ENCODE data around the gene HSD17B12.
"Not testable (repeated sequence)": the region's sequence is repeated elsewhere in the genome, so short reads cannot be mapped to it uniquely, and the experiment has no call there.

HSD17B12 gene

GRCh38 chr11:43680521-43681400, at the start of gene HSD17B12:
HSD17B12 (plus strand) TSS chr11:43680738; CDS start chr11:43680828, 90 bp downstream.
- DNase-seq (ENCODE audit: low spot score): peak; percentile 95

GRCh38 chr11:43631732-43632131, 48.8 kb upstream of the HSD17B12 start:
- no peak for DNase-seq (ENCODE audit: low spot score)

GRCh38 chr11:43632181-43632580, 48.4 kb upstream of the HSD17B12 start:
- no peak for DNase-seq (ENCODE audit: low spot score)

GRCh38 chr11:43638717-43639116, 41.8 kb upstream of the HSD17B12 start:
- DNase-seq (ENCODE audit: low spot score): no peak

- DNase-seq (ENCODE audit: low spot score): no peak
These were observed 41.3 kb upstream of the HSD17B12 start for GRCh38 chr11:43639224-43639623.

GRCh38 chr11:43639920-43640319, 40.6 kb upstream of the HSD17B12 start:
- DNase-seq (ENCODE audit: low spot score): no peak

GRCh38 chr11:43643898-43644620, 36.5 kb upstream of the HSD17B12 start:
- DNase-seq (ENCODE audit: low spot score): peak; percentile 62

- DNase-seq (ENCODE audit: low spot score): no peak
These were observed 35.8 kb upstream of the HSD17B12 start for GRCh38 chr11:43644621-43645299.

GRCh38 chr11:43646767-43647166, 33.8 kb upstream of the HSD17B12 start:
- DNase-seq (ENCODE audit: low spot score): no peak

- DNase-seq (ENCODE audit: low spot score): no peak
These were observed 31.6 kb upstream of the HSD17B12 start for GRCh38 chr11:43648888-43649287.

- DNase-seq (ENCODE audit: low spot score): no peak
These were observed 31.0 kb upstream of the HSD17B12 start for GRCh38 chr11:43649501-43649900.

GRCh38 chr11:43649921-43650320, 30.6 kb upstream of the HSD17B12 start:
- no peak for DNase-seq (ENCODE audit: low spot score)

GRCh38 chr11:43663018-43663417, 17.5 kb upstream of the HSD17B12 start:
- not testable (repeated sequence) for DNase-seq (ENCODE audit: low spot score)

- DNase-seq (ENCODE audit: low spot score): no peak
These were observed 16.2 kb upstream of the HSD17B12 start for GRCh38 chr11:43664295-43664694.

GRCh38 chr11:43671284-43671683, 9.3 kb upstream of the HSD17B12 start:
- not testable (repeated sequence) for DNase-seq (ENCODE audit: low spot score)

- DNase-seq (ENCODE audit: low spot score): no peak
These were observed 6.0 kb upstream of the HSD17B12 start for GRCh38 chr11:43674560-43674959.

GRCh38 chr11:43676933-43677332, 3.6 kb upstream of the HSD17B12 start:
- no peak for DNase-seq (ENCODE audit: low spot score)

GRCh38 chr11:43681401-43681942, 934 bp downstream of the HSD17B12 start:
- no peak for DNase-seq (ENCODE audit: low spot score)

- DNase-seq (ENCODE audit: low spot score): not testable (repeated sequence)
These were observed 1.5 kb downstream of the HSD17B12 start for GRCh38 chr11:43682081-43682480.

- no peak for DNase-seq (ENCODE audit: low spot score)
These were observed 4.9 kb downstream of the HSD17B12 start for GRCh38 chr11:43685440-43685839.

GRCh38 chr11:43686207-43686606, 5.7 kb downstream of the HSD17B12 start:
- DNase-seq (ENCODE audit: low spot score): no peak

GRCh38 chr11:43687120-43687791, 6.7 kb downstream of the HSD17B12 start:
- no peak for DNase-seq (ENCODE audit: low spot score)

All from HuH-7 (cell line).